Chondrocyte (in vitro differentiated cells): ENCODE data around the gene ADORA2A. TPM values are rescaled to one million over a fixed set of nuclear protein-coding genes. Genes with fewer than 3 reads are reported as not detected.
A peak's percentile ranks its signal among the peaks of the same experiment; 100 is the strongest.

ENCODE experiments used
- DNase-seq: peaks from one replicate; pipeline ENCODE4 v3.0.0; 2021; ENCODE audit warnings: mixed read lengths, low spot score
- H3K27ac Mint-ChIP-seq: one replicate; pipeline ENCODE4 v1.8.0; 2021; ENCODE audit warnings: mild to moderate bottlenecking, moderate library complexity, mixed read lengths; ENCODE audit not compliant: unreplicated experiment
- H3K27me3 Mint-ChIP-seq: 2 replicates; pipeline ENCODE4 v1.8.0; 2021; ENCODE audit warnings: low read depth, mixed read lengths
- H3K36me3 Mint-ChIP-seq: 2 replicates; pipeline ENCODE4 v1.8.0; 2021; ENCODE audit warnings: low read depth, mixed read lengths
- H3K4me1 Mint-ChIP-seq: 2 replicates; pipeline ENCODE4 v1.8.0; 2021; ENCODE audit warnings: low read depth, mild to moderate bottlenecking, mixed read lengths
- H3K4me3 Mint-ChIP-seq: one replicate; pipeline ENCODE4 v1.8.0; 2021; ENCODE audit warnings: mild to moderate bottlenecking, moderate library complexity, mixed read lengths; ENCODE audit not compliant: unreplicated experiment
- H3K9me3 Mint-ChIP-seq: 2 replicates; pipeline ENCODE4 v1.8.0; 2021; ENCODE audit warnings: low read depth, mixed read lengths
- CTCF ChIP-seq: fragments of 200-600 bp; sonication (generic); IDR thresholded peaks from 2 replicates; pipeline ENCODE4 v1.5.0; 2021; ENCODE audit warnings: antibody characterized with exemption, mild to moderate bottlenecking, moderate library complexity
- total RNA-seq: library from RNA; stranded (reverse); gene quantifications from 3 replicates; pipeline ENCODE4 v1.2.1, GENCODE V29; 2021

The ADORA2A gene
- total RNA-seq, 1 donor from 2014 or later, result 2.3 TPM

- H3K4me1 Mint-ChIP-seq, result peaks cover 20% of the 10 kb centered on the region
- DNase-seq, result peak; percentile 90
- H3K4me3 Mint-ChIP-seq, result no peak overlapping the region
- H3K27me3 Mint-ChIP-seq, result peaks cover 9% of the 10 kb centered on the region
- no peaks in the 10 kb centered on the region for H3K36me3 Mint-ChIP-seq
- H3K9me3 Mint-ChIP-seq, result no peaks in the 10 kb centered on the region
- H3K27ac Mint-ChIP-seq, result no peak overlapping the region
- no peak for TF ChIP-seq CTCF
Observed at GRCh38 chr22:24426851-24427499, 424 bp upstream of the ADORA2A start.

DNA sequence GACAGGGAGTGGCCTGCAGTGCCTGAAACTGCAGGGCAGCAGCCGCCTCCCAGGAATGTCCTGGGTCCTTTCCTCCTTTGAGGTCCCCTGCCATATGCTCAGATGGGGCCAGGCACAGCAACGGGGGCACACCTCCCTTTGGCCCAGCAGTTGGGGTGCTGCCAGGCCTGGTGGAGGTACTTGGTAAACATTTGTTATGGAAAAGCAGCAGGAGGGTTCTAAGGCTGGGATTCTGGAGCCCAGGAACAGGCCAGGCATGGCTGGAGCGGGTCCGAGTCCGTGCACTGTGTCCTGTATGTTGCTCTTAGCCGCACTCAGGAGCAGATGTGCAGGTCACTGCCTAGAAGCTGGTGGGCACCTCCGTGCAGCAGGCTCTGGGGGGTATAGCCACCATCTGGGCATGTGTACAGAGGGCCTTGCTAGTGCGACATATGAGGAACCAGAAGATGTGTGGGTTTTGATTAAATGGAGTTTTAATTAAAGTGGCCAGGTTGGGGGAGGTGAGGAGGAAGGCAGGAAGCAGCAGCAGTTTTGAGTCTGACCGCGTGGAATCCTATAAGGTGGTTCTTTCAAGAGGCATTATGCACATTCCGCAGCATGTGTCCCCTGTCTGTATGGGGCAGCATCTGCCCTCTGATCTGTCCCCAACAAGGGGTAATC is 1.5 kb downstream of the ADORA2A start:
- Mint-ChIP-seq H3K27ac (no peak overlapping the region), H3K36me3 (no peaks in the 10 kb centered on the region), H3K4me3 (no peak overlapping the region), H3K4me1 (peaks cover 29% of the 10 kb centered on the region), H3K9me3 (no peaks in the 10 kb centered on the region), H3K27me3 (peaks cover 9% of the 10 kb centered on the region)
- TF ChIP-seq CTCF, result no peak
- peak; percentile 53 for DNase-seq

GRCh38 chr22:24429411-24430365 is 2.3 kb downstream of the ADORA2A start:
- peak; percentile 90 for DNase-seq
- peaks cover 35% of the 10 kb centered on the region for H3K4me1 Mint-ChIP-seq
- peaks cover 9% of the 10 kb centered on the region for H3K27me3 Mint-ChIP-seq
- peak overlapping the region; percentile 22 for H3K27ac Mint-ChIP-seq
- H3K36me3 Mint-ChIP-seq, result no peaks in the 10 kb centered on the region
- H3K4me3 Mint-ChIP-seq, result no peak overlapping the region
- no peaks in the 10 kb centered on the region for H3K9me3 Mint-ChIP-seq
- TF ChIP-seq CTCF, result no peak

GRCh38 chr22:24430431-24431308 is 3.3 kb downstream of the ADORA2A start:
- Mint-ChIP-seq H3K9me3 (no peaks in the 10 kb centered on the region), H3K4me1 (peaks cover 37% of the 10 kb centered on the region), H3K27me3 (peaks cover 5% of the 10 kb centered on the region), H3K27ac (no peak overlapping the region), H3K4me3 (no peak overlapping the region), H3K36me3 (no peaks in the 10 kb centered on the region)
- DNase-seq, result peak; percentile 80
- no peak for TF ChIP-seq CTCF
